Thoracic aorta (tissue), 2 donors: ENCODE results near the gene UBR4. TPM values are rescaled to one million over a fixed set of nuclear protein-coding genes. Genes with fewer than 3 reads are reported as not detected.

ENCODE experiments used
- ATAC-seq: fragments of 150-250 bp; one replicate; pipeline ENCODE4 v1.8.0; 2017; ENCODE audit warnings: low read depth; ENCODE audit not compliant: insufficient number of reproducible peaks, low FRiP score
- DNase-seq: peaks from one replicate; pipeline ENCODE4 v3.0.0-alpha.2; 2020; ENCODE audit warnings: low spot score
- H3K27ac ChIP-seq, 2 donors: fragments of 200-600 bp; sonication (generic); 1 replicate in 1 of 2; 2 replicates in 1 of 2; pipeline ENCODE4 v1.5.1; 2016; ENCODE audit warnings: mild to moderate bottlenecking in 2 of 2, moderate library complexity in 2 of 2
- H3K27me3 ChIP-seq: fragments of 200-600 bp; sonication (generic); replicated peaks from 2 replicates; pipeline ENCODE4 v1.6.0; 2016; ENCODE audit warnings: mild to moderate bottlenecking; ENCODE audit not compliant: insufficient read depth
- H3K36me3 ChIP-seq: fragments of 200-600 bp; sonication (generic); one replicate; pipeline ENCODE4 v1.5.1; 2016
- H3K4me1 ChIP-seq, 2 donors: fragments of 200-600 bp; sonication (generic); 1 replicate in 1 of 2; 2 replicates in 1 of 2; pipeline versions ENCODE4 v1.5.1 to v1.6.0; 2016; ENCODE audit warnings: low read depth in 2 of 2, mild to moderate bottlenecking in 1 of 2; ENCODE audit not compliant: control insufficient read depth in 1 of 2
- H3K4me3 ChIP-seq: fragments of 200-600 bp; sonication (generic); 2 replicates; pipeline ENCODE4 v1.5.1; 2016; ENCODE audit warnings: mild to moderate bottlenecking
- H3K9me3 ChIP-seq: fragments of 200-600 bp; sonication (generic); 2 replicates; pipeline ENCODE4 v1.5.1; 2016
- total RNA-seq, 2 donors: library from RNA; depleted of rRNA; stranded (reverse); fragments of >200 nt; gene quantifications; one replicate each; pipeline versions ENCODE4 v1.1.0 to v1.2.3, GENCODE V29; 2016
- TF ChIP-seq, protein P1 (sequence below): fragments of 200-600 bp; sonication (generic); IDR thresholded peaks from one replicate; pipeline ENCODE4 v1.5.1; 2019; ENCODE audit warnings: antibody characterized with exemption

UBR4 gene
- total RNA-seq, 2 donors from 2014 or later = 231 to 266 TPM

DNA sequence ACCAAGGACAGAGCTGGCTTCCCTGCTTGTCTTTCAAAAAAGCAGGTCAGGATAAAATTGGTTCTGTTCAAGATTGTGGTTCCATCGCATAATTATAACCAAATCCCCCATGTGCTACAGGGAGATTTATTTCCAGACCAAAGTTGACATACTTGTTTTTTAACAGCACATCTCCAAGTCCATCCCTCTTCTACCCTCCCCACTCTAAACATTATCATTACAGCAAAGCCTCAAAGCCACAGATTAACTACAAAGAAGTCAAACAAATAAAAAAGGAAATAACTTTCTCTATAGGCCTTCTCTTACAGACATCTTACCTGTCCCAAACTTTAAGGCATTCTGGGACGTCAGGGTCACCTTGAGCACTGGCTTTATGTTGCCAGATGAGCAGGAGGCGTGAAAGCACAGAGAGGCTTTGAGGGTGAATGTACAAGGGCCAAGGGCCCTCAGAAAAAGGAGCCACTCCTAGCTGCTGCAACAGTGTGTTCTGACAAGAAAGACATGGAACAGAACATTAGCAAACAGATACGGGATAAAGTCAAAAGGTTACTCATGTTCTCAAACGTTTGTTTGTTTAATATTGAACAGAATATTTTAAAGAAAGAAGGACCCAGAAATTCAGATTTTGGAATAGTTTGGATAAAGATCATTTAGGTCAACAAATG lies 31.2 kb downstream of the UBR4 start:
- ATAC-seq (no peak), DNase-seq (no peak)
- no peak overlapping the region for H3K4me3 ChIP-seq
- TF ChIP-seq, protein P1, sequence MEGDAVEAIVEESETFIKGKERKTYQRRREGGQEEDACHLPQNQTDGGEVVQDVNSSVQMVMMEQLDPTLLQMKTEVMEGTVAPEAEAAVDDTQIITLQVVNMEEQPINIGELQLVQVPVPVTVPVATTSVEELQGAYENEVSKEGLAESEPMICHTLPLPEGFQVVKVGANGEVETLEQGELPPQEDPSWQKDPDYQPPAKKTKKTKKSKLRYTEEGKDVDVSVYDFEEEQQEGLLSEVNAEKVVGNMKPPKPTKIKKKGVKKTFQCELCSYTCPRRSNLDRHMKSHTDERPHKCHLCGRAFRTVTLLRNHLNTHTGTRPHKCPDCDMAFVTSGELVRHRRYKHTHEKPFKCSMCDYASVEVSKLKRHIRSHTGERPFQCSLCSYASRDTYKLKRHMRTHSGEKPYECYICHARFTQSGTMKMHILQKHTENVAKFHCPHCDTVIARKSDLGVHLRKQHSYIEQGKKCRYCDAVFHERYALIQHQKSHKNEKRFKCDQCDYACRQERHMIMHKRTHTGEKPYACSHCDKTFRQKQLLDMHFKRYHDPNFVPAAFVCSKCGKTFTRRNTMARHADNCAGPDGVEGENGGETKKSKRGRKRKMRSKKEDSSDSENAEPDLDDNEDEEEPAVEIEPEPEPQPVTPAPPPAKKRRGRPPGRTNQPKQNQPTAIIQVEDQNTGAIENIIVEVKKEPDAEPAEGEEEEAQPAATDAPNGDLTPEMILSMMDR = no peak
- H3K27ac ChIP-seq = no peak overlapping the region
- no peaks in the 10 kb centered on the region for H3K27me3 ChIP-seq
- peaks cover 79% of the 10 kb centered on the region for H3K36me3 ChIP-seq
- H3K4me1 ChIP-seq = no peaks in the 10 kb centered on the region
- H3K9me3 ChIP-seq = no peaks in the 10 kb centered on the region

DNA sequence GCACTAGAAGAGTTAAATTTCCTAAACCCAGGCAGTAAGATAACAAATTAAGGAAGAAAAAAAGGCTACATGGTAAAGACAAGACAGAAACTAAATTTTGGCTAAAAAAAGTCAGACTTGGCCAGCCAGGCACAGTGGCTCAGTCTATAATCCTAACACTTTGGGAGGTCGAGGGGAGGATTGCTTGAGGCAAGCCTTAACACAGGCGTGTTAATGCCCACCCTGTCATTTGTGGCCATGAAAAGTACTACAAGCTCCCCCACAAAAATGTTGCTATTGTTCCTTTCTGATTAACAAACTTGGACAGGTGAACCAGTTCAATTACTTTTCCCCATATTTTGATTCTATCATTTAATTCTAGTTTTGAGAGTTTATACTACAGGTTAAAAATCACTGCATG lies 32.3 kb downstream of the UBR4 start:
- Histone ChIP-seq H3K36me3 (peaks cover 81% of the 10 kb centered on the region), H3K27ac (no peak overlapping the region), H3K4me1 (no peaks in the 10 kb centered on the region), H3K27me3 (no peaks in the 10 kb centered on the region), H3K4me3 (no peak overlapping the region), H3K9me3 (no peaks in the 10 kb centered on the region)
- DNase-seq = no peak
- ATAC-seq = no peak
- TF ChIP-seq, protein P1 = no peak

DNA sequence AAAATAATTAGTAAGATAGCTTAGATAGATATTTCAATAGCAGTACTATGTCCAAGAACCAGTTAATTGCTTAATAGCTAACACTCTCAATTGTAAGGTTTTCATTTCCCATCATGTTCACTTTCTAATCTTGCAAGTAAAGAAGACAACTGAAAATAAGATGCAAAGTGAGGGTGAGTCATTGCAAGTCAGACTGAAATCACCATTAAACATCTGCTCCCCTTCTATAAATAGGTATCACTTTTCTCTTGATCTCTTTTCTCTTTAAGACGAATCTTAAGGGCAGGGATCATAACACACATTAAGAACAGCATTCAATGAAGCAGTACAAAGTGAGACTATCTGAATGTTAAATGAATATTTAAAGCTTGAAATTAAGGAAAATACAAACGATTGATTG lies 40.4 kb downstream of the UBR4 start:
- Histone ChIP-seq H3K36me3 (peaks cover 91% of the 10 kb centered on the region), H3K27ac (no peak overlapping the region), H3K4me1 (no peaks in the 10 kb centered on the region), H3K4me3 (no peak overlapping the region), H3K27me3 (no peaks in the 10 kb centered on the region), H3K9me3 (no peaks in the 10 kb centered on the region)
- ATAC-seq (no peak), DNase-seq (no peak)
- TF ChIP-seq, protein P1 = no peak

DNA sequence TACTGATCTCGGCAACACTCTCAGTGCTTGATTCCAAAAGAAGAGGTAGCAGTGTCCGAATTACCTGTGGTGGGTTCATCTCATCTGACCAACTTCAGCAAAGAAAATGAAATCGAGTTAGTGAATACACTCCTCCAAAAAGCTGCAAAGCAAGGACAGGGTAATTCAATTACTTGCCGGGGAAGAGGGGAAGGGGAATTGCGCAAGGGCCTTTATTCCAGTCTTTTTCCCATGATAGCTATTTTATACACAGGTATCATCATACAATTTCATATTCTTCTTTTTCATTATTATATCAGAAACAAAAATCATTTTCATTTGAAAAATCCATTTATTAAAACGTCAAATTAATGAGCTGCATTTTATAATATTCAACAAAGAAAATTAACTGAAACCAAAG lies 42.9 kb downstream of the UBR4 start:
- Histone ChIP-seq H3K27me3 (no peaks in the 10 kb centered on the region), H3K27ac (no peak overlapping the region), H3K4me3 (no peak overlapping the region), H3K9me3 (no peaks in the 10 kb centered on the region), H3K4me1 (peaks cover 5 to 17% of the 10 kb centered on the region in 2 donors), H3K36me3 (peaks cover 92% of the 10 kb centered on the region)
- TF ChIP-seq, protein P1 = no peak
- ATAC-seq = no peak
- DNase-seq = no peak

DNA sequence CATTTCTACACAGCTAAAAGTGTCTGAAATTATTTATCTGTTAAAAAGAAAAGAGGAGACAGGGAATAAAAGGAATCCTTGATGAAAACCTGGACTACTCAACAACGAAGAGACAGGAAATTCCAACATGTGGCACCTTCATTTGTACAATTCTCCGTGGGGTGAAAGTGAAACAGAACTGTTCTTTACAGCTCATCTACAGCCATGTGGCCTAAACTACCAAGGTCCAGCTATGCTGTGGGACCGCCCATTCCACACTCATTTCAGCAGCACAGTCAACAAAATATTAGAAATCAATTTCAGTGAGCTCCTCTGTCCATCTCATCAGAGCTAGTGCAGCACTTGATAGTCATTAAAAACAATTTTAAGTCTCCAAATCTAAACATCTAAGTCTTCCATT lies 44.0 kb downstream of the UBR4 start:
- H3K36me3 ChIP-seq = peaks cover 92% of the 10 kb centered on the region
- no peaks in the 10 kb centered on the region for H3K27me3 ChIP-seq
- no peak overlapping the region for H3K4me3 ChIP-seq
- no peak for DNase-seq
- H3K9me3 ChIP-seq = no peaks in the 10 kb centered on the region
- ATAC-seq = no peak
- TF ChIP-seq, protein P1 = no peak
- peaks cover 5 to 17% of the 10 kb centered on the region in 2 donors for H3K4me1 ChIP-seq
- no peak overlapping the region for H3K27ac ChIP-seq
